Measurements from ENCODE around the gene KCTD17. TPM values are rescaled to one million over a fixed set of nuclear protein-coding genes. Genes with fewer than 3 reads are reported as not detected.
A peak's percentile ranks its signal among the peaks of the same experiment; 100 is the strongest.

Gene KCTD17
- total RNA-seq, 1 donor = 25.0 TPM

DNA sequence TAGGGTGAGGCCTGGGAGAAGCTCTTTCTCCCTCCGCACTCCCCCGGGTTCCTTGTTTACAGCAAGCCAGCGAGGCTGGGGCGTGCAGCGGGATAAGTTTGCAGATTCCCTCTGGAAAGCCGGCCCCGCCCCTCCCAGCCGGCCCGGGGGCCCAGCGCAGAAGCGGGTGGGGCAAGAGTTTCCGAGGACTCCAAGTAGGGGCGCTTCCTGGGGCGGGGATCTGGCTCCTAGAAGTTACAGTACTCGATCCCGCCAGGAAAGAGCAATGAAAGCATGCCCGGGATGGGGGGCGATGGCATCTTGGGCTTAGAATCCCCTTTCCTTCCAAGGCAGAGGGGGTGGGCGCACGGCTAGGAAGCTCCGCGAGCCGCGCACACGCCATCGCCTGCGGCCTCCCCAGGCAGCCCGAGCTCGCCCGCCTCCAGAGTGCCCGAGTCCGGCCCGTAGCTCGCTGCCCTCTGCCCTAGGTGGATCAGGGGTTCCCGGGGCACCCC is 32.7 kb upstream of the KCTD17 start:
- peaks cover 32% of the 10 kb centered on the region for H4K20me1 ChIP-seq (ENCODE audit: insufficient read depth, low read length)
- peak; percentile 95 for DNase-seq (ENCODE audit: insufficient read length, low spot score, missing footprints)

DNA sequence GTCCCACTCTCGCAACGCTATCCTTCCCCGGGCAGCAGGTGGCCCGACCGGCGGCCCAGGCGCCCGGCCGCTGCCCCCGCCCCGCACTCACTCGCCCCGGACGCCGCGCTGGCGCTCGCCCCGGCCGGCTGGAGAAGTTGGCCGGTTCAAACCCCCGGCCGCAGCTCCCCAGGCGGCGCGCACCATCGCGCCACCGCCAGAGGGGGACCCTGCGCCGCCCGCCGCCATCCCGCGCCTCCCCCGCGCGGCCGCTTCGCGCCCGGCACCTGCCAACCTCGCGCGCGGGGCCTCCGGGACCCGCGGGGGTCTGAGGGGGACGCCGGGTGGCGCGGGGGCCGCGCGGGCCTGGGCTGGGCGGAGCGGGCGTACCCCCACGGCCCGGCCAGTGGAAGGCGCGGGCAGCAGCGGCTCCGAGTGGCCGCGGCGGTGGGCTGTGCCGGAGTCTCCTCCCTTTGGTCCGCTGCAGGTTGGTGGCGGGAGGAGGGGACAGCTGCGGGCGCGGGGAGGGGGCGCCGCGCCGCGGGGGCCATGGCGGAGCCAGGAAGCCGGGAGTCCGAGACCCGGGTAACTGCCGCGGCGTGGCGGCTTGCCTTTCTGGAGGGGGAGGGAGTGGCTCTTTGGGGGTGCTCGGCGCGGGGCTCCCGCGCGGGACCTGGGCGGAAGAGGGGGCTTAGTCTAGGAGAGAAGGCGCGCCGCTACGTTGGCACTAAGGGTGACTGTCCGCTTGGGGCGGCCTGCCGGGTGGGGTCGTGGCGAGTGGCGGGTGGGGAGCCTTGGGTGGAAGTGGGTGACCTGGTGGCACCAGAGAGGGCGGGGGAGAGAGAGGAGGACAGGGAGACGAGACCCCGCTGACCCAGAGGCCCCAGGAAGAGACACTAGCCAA is 32.0 kb upstream of the KCTD17 start, which contains the start of the genes MPST and TST:
MPST (plus strand) TSS at position 434 of the 883 bp plus-strand sequence; CDS start at position 529, 95 bp downstream.
TST (minus strand) TSS at position 139 of the 883 bp plus-strand sequence. CDS start 715 bp downstream, outside the sequence.
- H3K4me3 ChIP-seq (ENCODE audit: insufficient read depth, low read length) = peak within 1 kb of the TSS; percentile 88
- peaks cover 12% of the 10 kb centered on the region for H3K36me3 ChIP-seq (ENCODE audit: insufficient read depth, low read length)
- H4K20me1 ChIP-seq (ENCODE audit: insufficient read depth, low read length) = peaks cover 32% of the 10 kb centered on the region
- peaks cover 12% of the 10 kb centered on the region for H3K4me1 ChIP-seq (ENCODE audit: insufficient read depth, low read length)
- H3K27me3 ChIP-seq (ENCODE audit: insufficient read depth, low read length) = no peaks in the 10 kb centered on the region
- TF ChIP-seq CTCF (IDR thresholded peaks at IDR 0.05; ENCODE audit: extremely low read depth, low read depth, low read length) = no peak
- peak within 1 kb of the TSS; percentile 88 for H3K4me2 ChIP-seq (ENCODE audit: insufficient read depth, low read length)
- H2AFZ ChIP-seq (ENCODE audit: low read length) = peak within 1 kb of the TSS; percentile 92
- no peaks in the 10 kb centered on the region for H3K9me3 ChIP-seq (ENCODE audit: low read depth, low read length)
- peak; percentile 98 for DNase-seq (ENCODE audit: insufficient read length, low spot score, missing footprints)
- peak within 1 kb of the TSS; percentile 51 for H3K27ac ChIP-seq (ENCODE audit: low read depth, low read length)
- peaks cover 11% of the 10 kb centered on the region for H3K79me2 ChIP-seq (ENCODE audit: insufficient read depth, low read length)

More for the DNA sequence above, 32.7 kb upstream of the KCTD17 start:
- Histone ChIP-seq H2AFZ (ENCODE audit: low read length) (peak overlapping the region; percentile 85), H3K27me3 (ENCODE audit: insufficient read depth, low read length) (no peaks in the 10 kb centered on the region), H3K79me2 (ENCODE audit: insufficient read depth, low read length) (peaks cover 11% of the 10 kb centered on the region), H3K9me3 (ENCODE audit: low read depth, low read length) (no peaks in the 10 kb centered on the region), H3K36me3 (ENCODE audit: insufficient read depth, low read length) (peaks cover 12% of the 10 kb centered on the region), H3K27ac (ENCODE audit: low read depth, low read length) (peak overlapping the region; percentile 51), H3K4me1 (ENCODE audit: insufficient read depth, low read length) (peaks cover 12% of the 10 kb centered on the region), H3K4me2 (ENCODE audit: insufficient read depth, low read length) (peak overlapping the region; percentile 88), H3K4me3 (ENCODE audit: insufficient read depth, low read length) (peak overlapping the region; percentile 88)
- TF ChIP-seq CTCF (IDR thresholded peaks at IDR 0.05; ENCODE audit: extremely low read depth, low read depth, low read length) = no peak

DNA sequence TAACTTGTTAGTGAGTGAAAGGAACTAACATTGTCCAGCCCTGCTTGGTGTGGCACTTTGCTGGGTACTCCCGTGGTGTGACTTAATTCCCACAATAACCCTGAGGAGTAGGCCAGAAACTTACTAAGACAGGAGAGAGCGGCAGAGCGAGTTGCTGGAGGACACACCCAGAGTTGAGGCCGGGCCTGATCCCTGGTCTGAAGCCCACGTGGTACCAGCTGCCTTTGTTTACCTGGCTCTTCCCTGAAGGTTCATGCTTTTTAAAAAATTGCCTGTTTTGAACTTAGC is 31.4 kb upstream of the KCTD17 start:
- peak overlapping the region; percentile 88 for H3K4me2 ChIP-seq (ENCODE audit: insufficient read depth, low read length)

More for the DNA sequence above, 31.4 kb upstream of the KCTD17 start:
- Histone ChIP-seq H3K27me3 (ENCODE audit: insufficient read depth, low read length) (no peaks in the 10 kb centered on the region), H3K36me3 (ENCODE audit: insufficient read depth, low read length) (peaks cover 15% of the 10 kb centered on the region), H3K27ac (ENCODE audit: low read depth, low read length) (no peak overlapping the region), H3K4me3 (ENCODE audit: insufficient read depth, low read length) (peak overlapping the region; percentile 88), H3K9me3 (ENCODE audit: low read depth, low read length) (no peaks in the 10 kb centered on the region), H4K20me1 (ENCODE audit: insufficient read depth, low read length) (peaks cover 32% of the 10 kb centered on the region), H3K79me2 (ENCODE audit: insufficient read depth, low read length) (peaks cover 11% of the 10 kb centered on the region), H2AFZ (ENCODE audit: low read length) (peak overlapping the region; percentile 92), H3K4me1 (ENCODE audit: insufficient read depth, low read length) (peaks cover 12% of the 10 kb centered on the region)
- peak; percentile 96 for DNase-seq (ENCODE audit: insufficient read length, low spot score, missing footprints)
- no peak for TF ChIP-seq CTCF (IDR thresholded peaks at IDR 0.05; ENCODE audit: extremely low read depth, low read depth, low read length)

All from osteoblast (primary cell).